C4-2B (cell line): Measurements from ENCODE around the gene MID1.

Experiments used
- ZFX ChIP-seq: fragments of 450-650 bp; IDR thresholded peaks from 2 replicates; pipeline ENCODE4 v1.6.1; 2017
- TF ChIP-seq, protein P1 (sequence below): fragments of 450-650 bp; conservative IDR thresholded peaks from 2 replicates; pipeline ENCODE4 v1.5.1; 2017; ENCODE audit warnings: mild to moderate bottlenecking

DNA sequence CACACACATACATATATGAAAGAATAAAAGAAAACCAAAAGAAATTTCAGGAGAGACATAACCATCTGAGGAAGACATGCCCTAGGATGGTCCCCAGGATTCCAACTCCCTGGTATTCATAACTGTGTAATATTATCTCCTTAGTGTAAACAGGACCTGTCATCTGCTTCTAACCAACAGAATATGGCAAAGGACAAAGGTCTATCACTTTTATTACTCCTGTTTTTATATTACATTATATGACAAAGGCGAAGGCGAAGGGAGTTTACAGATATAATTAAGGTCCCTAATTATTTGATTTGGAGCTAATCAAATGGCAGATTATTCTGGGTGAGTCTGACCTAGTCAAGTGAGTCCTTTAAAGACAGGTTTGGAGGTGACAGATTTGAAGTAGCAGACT, 155.1 kb downstream of the MID1 start:
- TF ChIP-seq, protein P1, sequence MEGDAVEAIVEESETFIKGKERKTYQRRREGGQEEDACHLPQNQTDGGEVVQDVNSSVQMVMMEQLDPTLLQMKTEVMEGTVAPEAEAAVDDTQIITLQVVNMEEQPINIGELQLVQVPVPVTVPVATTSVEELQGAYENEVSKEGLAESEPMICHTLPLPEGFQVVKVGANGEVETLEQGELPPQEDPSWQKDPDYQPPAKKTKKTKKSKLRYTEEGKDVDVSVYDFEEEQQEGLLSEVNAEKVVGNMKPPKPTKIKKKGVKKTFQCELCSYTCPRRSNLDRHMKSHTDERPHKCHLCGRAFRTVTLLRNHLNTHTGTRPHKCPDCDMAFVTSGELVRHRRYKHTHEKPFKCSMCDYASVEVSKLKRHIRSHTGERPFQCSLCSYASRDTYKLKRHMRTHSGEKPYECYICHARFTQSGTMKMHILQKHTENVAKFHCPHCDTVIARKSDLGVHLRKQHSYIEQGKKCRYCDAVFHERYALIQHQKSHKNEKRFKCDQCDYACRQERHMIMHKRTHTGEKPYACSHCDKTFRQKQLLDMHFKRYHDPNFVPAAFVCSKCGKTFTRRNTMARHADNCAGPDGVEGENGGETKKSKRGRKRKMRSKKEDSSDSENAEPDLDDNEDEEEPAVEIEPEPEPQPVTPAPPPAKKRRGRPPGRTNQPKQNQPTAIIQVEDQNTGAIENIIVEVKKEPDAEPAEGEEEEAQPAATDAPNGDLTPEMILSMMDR: no peak
- no peak for TF ChIP-seq ZFX
